Cardiac muscle cell (in vitro differentiated cells and primary cell): ENCODE measurements around the gene SLC28A2. TPM values are rescaled to one million over a fixed set of nuclear protein-coding genes. Genes with fewer than 3 reads are reported as not detected.
A peak's percentile ranks its signal among the peaks of the same experiment; 100 is the strongest.

Source experiments
- DNase-seq, 2 donors: peaks; one replicate each; pipeline versions ENCODE4 v3.0.0 to v3.0.0-alpha.2; 2010 to 2017; ENCODE audit warnings: low read depth in 1 of 2, low spot score in 1 of 2
- H3K27ac ChIP-seq: fragments of 200-600 bp; sonication (generic); 2 replicates; pipeline ENCODE4 v1.5.1; 2016
- H3K27me3 ChIP-seq: fragments of 200-600 bp; sonication (generic); 2 replicates; pipeline ENCODE4 v1.6.0; 2016; ENCODE audit warnings: control low read depth
- H3K36me3 ChIP-seq: fragments of 200-600 bp; sonication (generic); 2 replicates; pipeline ENCODE4 v1.5.1; 2016; ENCODE audit warnings: control low read depth
- H3K4me1 ChIP-seq: fragments of 200-600 bp; sonication (generic); 2 replicates; pipeline ENCODE4 v1.8.1; 2017; ENCODE audit warnings: low read depth, mild to moderate bottlenecking, mixed run types
- H3K4me3 ChIP-seq: fragments of 200-600 bp; sonication (generic); 2 replicates; pipeline ENCODE4 v1.5.1; 2016; ENCODE audit warnings: mild to moderate bottlenecking
- H3K9me3 ChIP-seq: fragments of 200-600 bp; sonication (generic); 2 replicates; pipeline ENCODE4 v1.5.1; 2017; ENCODE audit warnings: low read depth, mild to moderate bottlenecking, control low read depth
- polyA plus RNA-seq: library from polyadenylated mRNA; unstranded; fragments of >200 nt; fragmentation: Nextera tagmentation; extraction: Ambion mirVana; gene quantifications from 2 replicates; pipeline ENCODE4 v1.2.1, GENCODE V29; 2016
- total RNA-seq: library from RNA; depleted of rRNA; stranded (reverse); fragments of >200 nt; gene quantifications from 2 replicates; pipeline ENCODE4 v1.2.3, GENCODE V29; 2016
- TF ChIP-seq, protein P1 (sequence below): IDR thresholded peaks from 2 replicates; pipeline ENCODE4 v1.5.1; 2012; ENCODE audit warnings: low read depth, mild to moderate bottlenecking, low read length

The SLC28A2 gene
- total and polyA plus RNA-seq, 2 experiments from 2014 or later = 0.10 TPM; not detected in 1

DNA sequence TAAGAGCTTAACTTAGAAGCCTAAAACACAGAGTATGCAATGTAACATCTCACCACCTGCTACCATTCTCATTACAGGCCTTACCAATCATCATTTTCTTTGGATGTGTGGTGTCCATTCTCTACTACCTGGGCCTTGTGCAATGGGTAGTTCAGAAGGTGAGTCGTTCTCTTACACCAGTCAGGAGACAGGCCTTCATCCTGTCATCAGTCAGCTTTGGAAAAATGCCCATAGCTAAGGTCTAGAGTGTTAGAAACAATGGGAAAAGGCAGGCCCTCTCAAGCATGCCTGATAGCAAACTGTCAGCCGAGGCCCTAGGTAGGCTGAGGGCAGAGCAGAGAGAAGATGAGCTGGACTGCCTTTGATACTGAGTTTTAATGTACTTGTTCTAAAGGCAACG lies 13.5 kb downstream of the SLC28A2 start:
- no peaks in the 10 kb centered on the region for H3K36me3 ChIP-seq
- H3K4me1 ChIP-seq = no peaks in the 10 kb centered on the region
- no peak overlapping the region for H3K27ac ChIP-seq
- TF ChIP-seq, protein P1, sequence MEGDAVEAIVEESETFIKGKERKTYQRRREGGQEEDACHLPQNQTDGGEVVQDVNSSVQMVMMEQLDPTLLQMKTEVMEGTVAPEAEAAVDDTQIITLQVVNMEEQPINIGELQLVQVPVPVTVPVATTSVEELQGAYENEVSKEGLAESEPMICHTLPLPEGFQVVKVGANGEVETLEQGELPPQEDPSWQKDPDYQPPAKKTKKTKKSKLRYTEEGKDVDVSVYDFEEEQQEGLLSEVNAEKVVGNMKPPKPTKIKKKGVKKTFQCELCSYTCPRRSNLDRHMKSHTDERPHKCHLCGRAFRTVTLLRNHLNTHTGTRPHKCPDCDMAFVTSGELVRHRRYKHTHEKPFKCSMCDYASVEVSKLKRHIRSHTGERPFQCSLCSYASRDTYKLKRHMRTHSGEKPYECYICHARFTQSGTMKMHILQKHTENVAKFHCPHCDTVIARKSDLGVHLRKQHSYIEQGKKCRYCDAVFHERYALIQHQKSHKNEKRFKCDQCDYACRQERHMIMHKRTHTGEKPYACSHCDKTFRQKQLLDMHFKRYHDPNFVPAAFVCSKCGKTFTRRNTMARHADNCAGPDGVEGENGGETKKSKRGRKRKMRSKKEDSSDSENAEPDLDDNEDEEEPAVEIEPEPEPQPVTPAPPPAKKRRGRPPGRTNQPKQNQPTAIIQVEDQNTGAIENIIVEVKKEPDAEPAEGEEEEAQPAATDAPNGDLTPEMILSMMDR = no peak
- H3K27me3 ChIP-seq = no peaks in the 10 kb centered on the region
- no peak for DNase-seq
- H3K9me3 ChIP-seq = no peaks in the 10 kb centered on the region
- H3K4me3 ChIP-seq = no peak overlapping the region

DNA sequence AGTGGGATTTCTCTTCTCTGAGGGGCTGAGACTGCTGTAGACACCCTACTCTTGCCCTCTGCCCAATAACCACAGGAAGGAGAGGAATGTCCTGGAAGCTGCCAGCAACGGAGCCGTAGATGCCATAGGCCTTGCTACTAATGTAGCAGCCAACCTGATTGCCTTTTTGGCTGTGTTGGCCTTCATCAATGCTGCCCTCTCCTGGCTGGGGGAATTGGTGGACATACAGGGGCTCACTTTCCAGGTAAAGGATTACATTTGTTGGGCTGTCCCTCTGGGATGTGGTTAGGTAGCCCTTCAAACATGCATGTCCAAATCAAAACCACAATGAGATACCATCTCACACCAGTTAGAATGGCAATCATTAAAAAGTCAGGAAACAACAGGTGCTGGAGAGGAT lies 16.1 kb downstream of the SLC28A2 start:
- no peak for DNase-seq
- Histone ChIP-seq H3K27ac (no peak overlapping the region), H3K4me1 (no peaks in the 10 kb centered on the region), H3K9me3 (no peaks in the 10 kb centered on the region), H3K27me3 (no peaks in the 10 kb centered on the region), H3K4me3 (no peak overlapping the region), H3K36me3 (no peaks in the 10 kb centered on the region)
- TF ChIP-seq, protein P1 = no peak

DNA sequence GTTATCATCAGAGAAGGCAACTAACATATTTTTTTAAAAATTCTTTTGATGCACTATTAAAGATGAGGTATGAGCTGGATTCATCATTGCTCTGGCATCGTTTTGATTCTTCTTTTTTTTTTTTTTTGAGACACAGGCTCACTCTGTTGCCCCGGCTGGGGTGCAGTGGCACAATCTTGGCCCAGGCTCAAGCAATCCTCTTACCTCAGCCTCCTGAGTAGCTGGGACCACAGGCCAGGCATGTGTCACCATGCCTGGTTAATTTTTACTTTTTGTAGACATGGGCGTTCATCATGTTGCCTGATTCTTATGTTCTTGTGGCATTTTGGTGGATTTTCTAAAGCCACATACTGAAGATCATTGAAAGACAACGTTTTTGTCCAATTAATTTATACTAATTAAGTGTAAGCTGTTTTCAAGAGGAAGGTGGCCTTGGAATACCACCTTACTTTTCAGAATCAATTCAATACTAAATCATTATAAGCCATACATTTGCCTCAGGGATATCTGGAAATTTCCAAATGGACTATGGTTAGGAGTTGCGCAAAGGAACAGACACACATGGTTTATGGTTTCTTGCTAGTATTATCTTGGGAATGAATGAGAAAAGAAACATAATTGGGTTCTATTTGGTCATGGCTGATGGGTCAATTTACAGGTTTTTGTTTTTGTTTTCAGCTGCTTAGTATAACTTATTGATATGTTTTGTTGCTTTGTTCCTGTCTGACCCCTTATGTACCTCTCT lies 22.8 kb downstream of the SLC28A2 start:
- no peaks in the 10 kb centered on the region for H3K9me3 ChIP-seq
- DNase-seq = no peak
- no peaks in the 10 kb centered on the region for H3K36me3 ChIP-seq
- peaks cover 8% of the 10 kb centered on the region for H3K4me1 ChIP-seq
- H3K27me3 ChIP-seq = no peaks in the 10 kb centered on the region
- no peak overlapping the region for H3K4me3 ChIP-seq
- TF ChIP-seq, protein P1 = no peak
- H3K27ac ChIP-seq = no peak overlapping the region

DNA sequence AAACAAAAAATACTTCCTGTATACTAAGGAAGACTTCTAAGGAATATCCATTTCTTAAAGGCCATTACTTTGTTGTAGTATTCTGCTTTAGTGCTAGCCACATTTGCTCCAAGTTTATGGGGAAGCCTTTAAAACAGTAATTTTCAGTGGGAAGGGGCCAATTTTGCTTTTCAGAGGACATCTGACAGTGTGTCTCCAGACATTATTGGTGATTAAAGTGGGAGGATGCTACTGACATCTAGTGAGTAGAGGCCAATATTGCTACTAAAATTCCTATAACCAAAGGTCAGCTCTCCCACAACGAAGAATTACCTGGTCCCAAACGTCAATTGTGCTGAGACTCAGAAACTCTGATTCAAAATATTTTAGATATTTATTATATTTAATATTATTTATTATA lies 24.8 kb downstream of the SLC28A2 start:
- TF ChIP-seq, protein P1 = peak; percentile 36
- no peaks in the 10 kb centered on the region for H3K36me3 ChIP-seq
- DNase-seq = peak; percentile 14 to 44
- no peak overlapping the region for H3K27ac ChIP-seq
- H3K4me1 ChIP-seq = peaks cover 11% of the 10 kb centered on the region
- no peaks in the 10 kb centered on the region for H3K27me3 ChIP-seq
- H3K4me3 ChIP-seq = no peak overlapping the region
- no peaks in the 10 kb centered on the region for H3K9me3 ChIP-seq

DNA sequence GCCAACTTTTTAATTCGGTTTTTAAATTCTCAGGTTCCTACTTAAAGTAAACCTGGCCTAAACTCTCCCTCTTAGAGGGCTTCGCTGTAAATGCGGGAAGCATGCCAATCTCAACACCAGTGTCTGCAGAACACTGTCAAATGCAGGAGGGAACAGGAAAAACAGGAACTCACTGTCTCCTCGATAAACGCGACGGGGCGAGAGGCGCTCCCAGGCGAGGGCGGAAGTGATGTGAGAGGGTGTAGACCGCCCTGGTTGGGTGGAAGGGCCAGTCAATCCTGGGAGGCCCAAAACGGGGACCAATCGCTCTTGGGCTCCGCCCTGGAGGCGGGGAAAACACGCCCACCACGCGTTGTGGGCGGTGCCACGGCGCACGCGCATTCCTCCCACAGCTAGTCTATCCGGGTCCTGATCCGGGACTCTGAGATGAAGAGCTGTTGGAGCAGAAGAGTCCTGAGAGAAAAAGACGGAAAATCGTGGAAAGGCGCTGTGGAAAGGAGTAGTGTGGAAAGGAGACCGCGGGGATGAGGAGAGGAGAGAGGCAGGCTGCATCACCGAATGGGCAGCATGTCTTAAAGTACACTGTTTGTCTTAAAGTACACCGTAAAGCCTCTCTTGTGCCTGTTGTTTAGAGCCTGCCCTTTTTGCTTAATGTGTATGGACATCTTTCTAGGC lies 27.1 kb downstream of the SLC28A2 start:
- TF ChIP-seq, protein P1 = no peak
- peak; percentile 98 for DNase-seq
- H3K27ac ChIP-seq = peak overlapping the region; percentile 84
- H3K9me3 ChIP-seq = no peaks in the 10 kb centered on the region
- H3K4me1 ChIP-seq = peaks cover 11% of the 10 kb centered on the region
- H3K27me3 ChIP-seq = no peaks in the 10 kb centered on the region
- no peaks in the 10 kb centered on the region for H3K36me3 ChIP-seq
- H3K4me3 ChIP-seq = peak overlapping the region; percentile 61
